Neural cell (in vitro differentiated cells): ENCODE results near the gene IRAK4. TPM values are rescaled to one million over a fixed set of nuclear protein-coding genes. Genes with fewer than 3 reads are reported as not detected.

ENCODE experiments used
- H2AFZ ChIP-seq: fragments of 200-600, 300-800 bp; sonication (generic), shearing (Covaris generic); 2 replicates; pipeline ENCODE4 v1.6.0; 2014; ENCODE audit warnings: low read depth, mild to moderate bottlenecking, antibody characterized with exemption, low read length, moderate library complexity
- H3F3A ChIP-seq: fragments of 200-600 bp; shearing (Covaris generic); 2 replicates; pipeline ENCODE4 v1.6.1; 2016; ENCODE audit warnings: mild to moderate bottlenecking, moderate library complexity, mixed read lengths, antibody characterized with exemption, low read length; ENCODE audit not compliant: insufficient read depth, poor library complexity, severe bottlenecking
- H3K27ac ChIP-seq: fragments of 200-600, 300-800 bp; sonication (generic), shearing (Covaris generic); 2 replicates; pipeline ENCODE4 v1.5.1; 2014; ENCODE audit warnings: mild to moderate bottlenecking, low read length, moderate library complexity
- H3K27me3 ChIP-seq: fragments of 300-800, 200-600 bp; sonication (generic), shearing (Covaris generic); 2 replicates; pipeline ENCODE4 v1.6.0; 2014; ENCODE audit warnings: mild to moderate bottlenecking, low read depth, low read length, moderate library complexity; ENCODE audit not compliant: insufficient read depth
- H3K36me3 ChIP-seq: fragments of 300-800, 200-600 bp; sonication (generic), shearing (Covaris generic); 2 replicates; pipeline ENCODE4 v1.5.1; 2014; ENCODE audit warnings: mild to moderate bottlenecking, antibody characterized with exemption, low read length, moderate library complexity; ENCODE audit not compliant: insufficient read depth
- H3K4me2 ChIP-seq: fragments of 300-800, 200-600 bp; sonication (generic), shearing (Covaris generic); 2 replicates; pipeline ENCODE4 v1.6.0; 2014; ENCODE audit warnings: mild to moderate bottlenecking, low read length
- H3K4me3 ChIP-seq: fragments of 300-800, 200-600 bp; sonication (generic), shearing (Covaris generic); 2 replicates; pipeline ENCODE4 v1.5.1; 2014; ENCODE audit warnings: mild to moderate bottlenecking, low read length, moderate library complexity
- H3K79me2 ChIP-seq: fragments of 200-600 bp; shearing (Covaris generic); replicated peaks from 2 replicates; pipeline ENCODE4 v1.6.0; 2014; ENCODE audit warnings: mild to moderate bottlenecking, low read length, moderate library complexity; ENCODE audit not compliant: insufficient read depth
- H3K9ac ChIP-seq: fragments of 300-800, 200-600 bp; sonication (generic), shearing (Covaris generic); 2 replicates; pipeline ENCODE4 v1.6.1; 2016; ENCODE audit warnings: mild to moderate bottlenecking, low read length, mixed read lengths
- H3K9me2 ChIP-seq: fragments of 200-600 bp; shearing (Covaris generic); 2 replicates; pipeline ENCODE4 v1.6.1; 2016; ENCODE audit warnings: mild to moderate bottlenecking, low read length, mixed read lengths; ENCODE audit not compliant: insufficient read depth
- H3K9me3 ChIP-seq: fragments of 200-600, 300-800 bp; sonication (generic), shearing (Covaris generic); 2 replicates; pipeline ENCODE4 v1.6.1; 2016; ENCODE audit warnings: mild to moderate bottlenecking, mixed run types, low read length, moderate library complexity, mixed read lengths
- H4K20me1 ChIP-seq: fragments of 200-600 bp; shearing (Covaris generic); 2 replicates; pipeline ENCODE4 v1.6.1; 2016; ENCODE audit warnings: mild to moderate bottlenecking, mixed run types; ENCODE audit not compliant: insufficient read depth
- CTCF ChIP-seq: fragments of 450-650 bp; IDR thresholded peaks from 2 replicates; pipeline ENCODE4 v1.5.1; 2014; ENCODE audit warnings: antibody characterized with exemption, mild to moderate bottlenecking, moderate library complexity; ENCODE audit not compliant: poor library complexity, severe bottlenecking
- EP300 ChIP-seq: fragments of 450-650 bp; conservative IDR thresholded peaks from 2 replicates; pipeline ENCODE4 v1.6.1; 2014; ENCODE audit warnings: antibody characterized with exemption, mild to moderate bottlenecking, moderate library complexity; ENCODE audit not compliant: poor library complexity, severe bottlenecking
- EZH2 ChIP-seq: fragments of 200-600, 300-800 bp; shearing (Covaris generic), sonication (generic); IDR thresholded peaks from 2 replicates; pipeline ENCODE4 v1.6.1; 2014; ENCODE audit warnings: antibody characterized with exemption, low read length, borderline replicate concordance, mild to moderate bottlenecking; ENCODE audit not compliant: insufficient read depth, poor library complexity, severe bottlenecking
- MXI1 ChIP-seq: fragments of 450-650 bp; conservative IDR thresholded peaks from 2 replicates; pipeline ENCODE4 v1.6.1; 2014; ENCODE audit warnings: antibody characterized with exemption, mild to moderate bottlenecking; ENCODE audit not compliant: poor library complexity, severe bottlenecking
- POLR2AphosphoS5 ChIP-seq: IDR thresholded peaks from 2 replicates; pipeline ENCODE4 v1.6.1; 2012
- RAD21 ChIP-seq: fragments of 450-650 bp; conservative IDR thresholded peaks from 2 replicates; pipeline ENCODE4 v1.6.1; 2014; ENCODE audit warnings: antibody characterized with exemption, mild to moderate bottlenecking, moderate library complexity
- REST ChIP-seq: IDR thresholded peaks from 2 replicates; pipeline ENCODE4 v1.6.1; 2012; ENCODE audit warnings: borderline replicate concordance
- SMC3 ChIP-seq: fragments of 450-650 bp; conservative IDR thresholded peaks from 2 replicates; pipeline ENCODE4 v1.6.1; 2014; ENCODE audit warnings: antibody characterized with exemption, mild to moderate bottlenecking, moderate library complexity; ENCODE audit not compliant: poor library complexity
- TAF1 ChIP-seq: IDR thresholded peaks from 2 replicates; pipeline ENCODE4 v1.6.1; 2012; ENCODE audit warnings: low read depth
- polyA plus RNA-seq: library from polyadenylated mRNA; depleted of rRNA; stranded (reverse); fragments of >200 nt; gene quantifications from 2 replicates; pipeline ENCODE4 v1.2.3, GENCODE V29; 2014

IRAK4 gene
- polyA plus RNA-seq, 1 donor from 2014 or later: 7.0 TPM

GRCh38 chr12:43807386-43807785, 48.6 kb downstream of the IRAK4 start:
- no peak overlapping the region for H3K27ac ChIP-seq
- H3K9me2 ChIP-seq: no peaks in the 10 kb centered on the region
- peak overlapping the region; percentile 89 for H2AFZ ChIP-seq
- no peaks in the 10 kb centered on the region for H3K36me3 ChIP-seq
- no peaks in the 10 kb centered on the region for H3K27me3 ChIP-seq
- TF ChIP-seq CTCF (no peak), SMC3 (no peak)
- peaks cover 26% of the 10 kb centered on the region for H3K79me2 ChIP-seq
- no peaks in the 10 kb centered on the region for H3K9me3 ChIP-seq
- H3K4me2 ChIP-seq: no peak overlapping the region
- no peak overlapping the region for H3K9ac ChIP-seq
- no peaks in the 10 kb centered on the region for H3F3A ChIP-seq
- H3K4me3 ChIP-seq: peak overlapping the region; percentile 76
- H4K20me1 ChIP-seq: no peaks in the 10 kb centered on the region

GRCh38 chr12:43812057-43812456, 53.3 kb downstream of the IRAK4 start:
- no peak overlapping the region for H3K4me2 ChIP-seq

More at GRCh38 chr12:43812057-43812456, 53.3 kb downstream of the IRAK4 start:
- no peaks in the 10 kb centered on the region for H3F3A ChIP-seq
- H2AFZ ChIP-seq: no peak overlapping the region
- no peak overlapping the region for H3K9ac ChIP-seq
- no peaks in the 10 kb centered on the region for H3K79me2 ChIP-seq
- no peaks in the 10 kb centered on the region for H3K9me3 ChIP-seq
- H3K4me3 ChIP-seq: no peak overlapping the region
- H3K27me3 ChIP-seq: no peaks in the 10 kb centered on the region
- no peak overlapping the region for H3K27ac ChIP-seq
- no peaks in the 10 kb centered on the region for H4K20me1 ChIP-seq
- H3K9me2 ChIP-seq: no peaks in the 10 kb centered on the region
- no peaks in the 10 kb centered on the region for H3K36me3 ChIP-seq
- TF ChIP-seq EZH2: no peak
- no peak for TF ChIP-seq SMC3
- no peak for TF ChIP-seq TAF1
- no peak for TF ChIP-seq RAD21
- no peak for TF ChIP-seq EP300
- TF ChIP-seq MXI1: no peak
- no peak for TF ChIP-seq CTCF
- no peak for TF ChIP-seq REST
- TF ChIP-seq POLR2AphosphoS5: no peak
